Prostate gland (tissue), 2 donors: ENCODE results near the gene ASIP. TPM values are rescaled to one million over a fixed set of nuclear protein-coding genes. Genes with fewer than 3 reads are reported as not detected.
"Not testable (repeated sequence)": the region's sequence is repeated elsewhere in the genome, so short reads cannot be mapped to it uniquely, and the experiment has no call there.

Source experiments
- DNase-seq: peaks from one replicate; pipeline ENCODE4 v3.0.0-alpha.2; 2019; ENCODE audit warnings: low spot score
- H3K27ac ChIP-seq, 2 donors: fragments of 200-600 bp; sonication (generic); 2 replicates each; pipeline ENCODE4 v1.5.1; 2017 to 2019
- H3K27me3 ChIP-seq: fragments of 200-600 bp; sonication (generic); replicated peaks from 2 replicates; pipeline ENCODE4 v1.5.1; 2019; ENCODE audit not compliant: insufficient read depth
- H3K36me3 ChIP-seq, 2 donors: fragments of 200-600 bp; sonication (generic); 1 replicate in 1 of 2; 2 replicates in 1 of 2; pipeline versions ENCODE4 v1.5.1 to v1.8.1; 2017 to 2019
- H3K4me1 ChIP-seq: fragments of 200-600 bp; sonication (generic); replicated peaks from 2 replicates; pipeline ENCODE4 v1.5.1; 2019
- H3K4me3 ChIP-seq, 2 donors: fragments of 200-600 bp; sonication (generic); 2 replicates each; pipeline ENCODE4 v1.5.1; 2017 to 2019
- H3K9me3 ChIP-seq: fragments of 200-600 bp; sonication (generic); 2 replicates; pipeline ENCODE4 v1.5.1; 2017
- CTCF ChIP-seq, 4 experiments: fragments of 200-600 bp in 2 of 4; fragments of 450-650 bp in 2 of 4; sonication (generic) in 2 of 4; IDR thresholded peaks; 1 replicate in 3 of 4; 2 replicates in 1 of 4; pipeline ENCODE4 v1.5.1; 2016 to 2019; ENCODE audit warnings: antibody characterized with exemption in 4 of 4, mild to moderate bottlenecking in 2 of 4, moderate library complexity in 2 of 4
- POLR2A ChIP-seq: fragments of 450-650 bp; IDR thresholded peaks from one replicate; pipeline ENCODE4 v1.6.1; 2016; ENCODE audit warnings: antibody characterized with exemption, mild to moderate bottlenecking
- POLR2AphosphoS5 ChIP-seq: sonication (generic); formaldehyde crosslinking; IDR thresholded peaks from one replicate; pipeline ENCODE4 v1.6.1; 2017; ENCODE audit warnings: antibody characterized with exemption
- WGBS: methylation state at CpG from one replicate; pipeline ENCODE4 v1.1.5; 2018; 5-methylcytosine and 5-hydroxymethylcytosine counted together
- intact Hi-C: fragments of 100-400 bp; cut with DNase I; formaldehyde crosslinking; loops from one replicate; pipeline ENCODE4 v1.14.2; 2022
- total RNA-seq, 2 donors: library from RNA; depleted of rRNA; stranded (reverse); fragments of >200 nt; gene quantifications; one replicate each; pipeline ENCODE4 v1.1.0, GENCODE V29; 2016

ASIP gene
- total RNA-seq, 2 donors from 2014 or later = 3.6 TPM; not detected in 1

- H3K9me3 ChIP-seq = no peaks in the 10 kb centered on the region
- intact Hi-C loops = no loop called here
- H3K4me1 ChIP-seq = no peaks in the 10 kb centered on the region
- H3K4me3 ChIP-seq = peak overlapping the region; percentile 36 to 43
- H3K27me3 ChIP-seq = no peaks in the 10 kb centered on the region
- peak overlapping the region; percentile 75 to 82 for H3K27ac ChIP-seq
- 9% methylated on average over 2 of the region's 2 CpGs for WGBS
- H3K36me3 ChIP-seq = no peaks in the 10 kb centered on the region
- no peak for TF ChIP-seq POLR2AphosphoS5
- TF ChIP-seq POLR2A = no peak
- no peak for TF ChIP-seq CTCF (IDR thresholded peaks at IDR 0.05)
- no peak for DNase-seq
Measured at GRCh38 chr20:34216382-34216742, 24.9 kb upstream of the ASIP start.

GRCh38 chr20:34220561-34220960 is 20.7 kb upstream of the ASIP start:
- DNase-seq = no peak
- Histone ChIP-seq H3K27me3 (no peaks in the 10 kb centered on the region), H3K27ac (no peak overlapping the region), H3K9me3 (no peaks in the 10 kb centered on the region), H3K4me3 (no peak overlapping the region), H3K4me1 (no peaks in the 10 kb centered on the region), H3K36me3 (no peaks in the 10 kb centered on the region)
- WGBS = 82% methylated on average over 5 of the region's 5 CpGs
- intact Hi-C loops = no loop called here
- TF ChIP-seq POLR2A (no peak), CTCF (IDR thresholded peaks at IDR 0.05) (no peak), POLR2AphosphoS5 (no peak)

GRCh38 chr20:34222208-34222607 is 19.0 kb upstream of the ASIP start:
- Histone ChIP-seq H3K36me3 (no peaks in the 10 kb centered on the region), H3K9me3 (no peaks in the 10 kb centered on the region), H3K27me3 (no peaks in the 10 kb centered on the region), H3K4me1 (no peaks in the 10 kb centered on the region), H3K4me3 (no peak overlapping the region), H3K27ac (no peak overlapping the region)
- 66% methylated on average over 3 of the region's 3 CpGs for WGBS
- DNase-seq = no peak
- TF ChIP-seq POLR2A (no peak), CTCF (IDR thresholded peaks at IDR 0.05) (no peak), POLR2AphosphoS5 (no peak)
- intact Hi-C loops = no loop called here

- H3K4me3 ChIP-seq, H3K4me1 ChIP-seq, DNase-seq, H3K9me3 ChIP-seq, H3K27me3 ChIP-seq, H3K36me3 ChIP-seq, intact Hi-C loops, H3K27ac ChIP-seq: not testable (repeated sequence)
- 92% methylated on average over 2 of the region's 2 CpGs for WGBS
Measured at GRCh38 chr20:34224251-34224650, 17.0 kb upstream of the ASIP start.

- Histone ChIP-seq H3K4me1 (peaks cover 5% of the 10 kb centered on the region), H3K36me3 (no peaks in the 10 kb centered on the region), H3K9me3 (no peaks in the 10 kb centered on the region), H3K4me3 (no peak overlapping the region), H3K27ac (peak overlapping the region in 1 of 2 donors; percentile 58), H3K27me3 (no peaks in the 10 kb centered on the region)
- no peak for DNase-seq
- intact Hi-C loops = no loop called here
- no peak for TF ChIP-seq CTCF (IDR thresholded peaks at IDR 0.05)
- TF ChIP-seq POLR2AphosphoS5 = no peak
- no peak for TF ChIP-seq POLR2A
Measured at GRCh38 chr20:34231634-34232033, 9.6 kb upstream of the ASIP start.
